ENCODE data around the gene GCNT2.

DNA sequence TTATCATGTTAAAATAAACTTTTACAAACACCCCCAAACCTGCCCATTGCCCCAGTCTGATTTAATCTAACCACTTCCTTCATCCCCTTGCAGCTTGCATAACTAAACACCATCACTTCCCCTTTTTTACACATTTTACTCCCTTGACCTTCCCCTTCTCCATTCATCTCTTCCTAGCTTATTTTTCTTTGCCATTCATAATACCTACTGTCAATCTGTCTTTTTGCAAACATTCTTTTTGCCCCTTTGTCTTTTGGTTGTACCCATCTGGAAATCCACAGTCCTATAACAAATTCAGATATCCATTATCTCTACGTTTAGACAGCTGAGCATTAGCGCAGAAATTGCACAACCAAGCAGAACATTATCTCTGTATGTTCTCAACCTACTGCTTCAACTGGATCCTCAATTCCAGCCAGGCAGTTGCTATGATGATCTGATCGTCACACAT is 122.1 kb downstream of the GCNT2 start:
- TF ChIP-seq, protein P1, sequence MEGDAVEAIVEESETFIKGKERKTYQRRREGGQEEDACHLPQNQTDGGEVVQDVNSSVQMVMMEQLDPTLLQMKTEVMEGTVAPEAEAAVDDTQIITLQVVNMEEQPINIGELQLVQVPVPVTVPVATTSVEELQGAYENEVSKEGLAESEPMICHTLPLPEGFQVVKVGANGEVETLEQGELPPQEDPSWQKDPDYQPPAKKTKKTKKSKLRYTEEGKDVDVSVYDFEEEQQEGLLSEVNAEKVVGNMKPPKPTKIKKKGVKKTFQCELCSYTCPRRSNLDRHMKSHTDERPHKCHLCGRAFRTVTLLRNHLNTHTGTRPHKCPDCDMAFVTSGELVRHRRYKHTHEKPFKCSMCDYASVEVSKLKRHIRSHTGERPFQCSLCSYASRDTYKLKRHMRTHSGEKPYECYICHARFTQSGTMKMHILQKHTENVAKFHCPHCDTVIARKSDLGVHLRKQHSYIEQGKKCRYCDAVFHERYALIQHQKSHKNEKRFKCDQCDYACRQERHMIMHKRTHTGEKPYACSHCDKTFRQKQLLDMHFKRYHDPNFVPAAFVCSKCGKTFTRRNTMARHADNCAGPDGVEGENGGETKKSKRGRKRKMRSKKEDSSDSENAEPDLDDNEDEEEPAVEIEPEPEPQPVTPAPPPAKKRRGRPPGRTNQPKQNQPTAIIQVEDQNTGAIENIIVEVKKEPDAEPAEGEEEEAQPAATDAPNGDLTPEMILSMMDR (IDR thresholded peaks at IDR 0.05): no peak
- TF ChIP-seq, protein P2, sequence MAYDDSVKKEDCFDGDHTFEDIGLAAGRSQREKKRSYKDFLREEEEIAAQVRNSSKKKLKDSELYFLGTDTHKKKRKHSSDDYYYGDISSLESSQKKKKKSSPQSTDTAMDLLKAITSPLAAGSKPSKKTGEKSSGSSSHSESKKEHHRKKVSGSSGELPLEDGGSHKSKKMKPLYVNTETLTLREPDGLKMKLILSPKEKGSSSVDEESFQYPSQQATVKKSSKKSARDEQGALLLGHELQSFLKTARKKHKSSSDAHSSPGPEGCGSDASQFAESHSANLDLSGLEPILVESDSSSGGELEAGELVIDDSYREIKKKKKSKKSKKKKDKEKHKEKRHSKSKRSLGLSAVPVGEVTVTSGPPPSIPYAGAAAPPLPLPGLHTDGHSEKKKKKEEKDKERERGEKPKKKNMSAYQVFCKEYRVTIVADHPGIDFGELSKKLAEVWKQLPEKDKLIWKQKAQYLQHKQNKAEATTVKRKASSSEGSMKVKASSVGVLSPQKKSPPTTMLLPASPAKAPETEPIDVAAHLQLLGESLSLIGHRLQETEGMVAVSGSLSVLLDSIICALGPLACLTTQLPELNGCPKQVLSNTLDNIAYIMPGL (CRISPR knock-in tag; IDR thresholded peaks at IDR 0.05): no peak
- no peak for TF ChIP-seq USF1 (CRISPR knock-in tag; IDR thresholded peaks at IDR 0.05)
- no peak for TF ChIP-seq CREB1 (CRISPR knock-in tag; IDR thresholded peaks at IDR 0.05)
